Measurements from ENCODE around the gene AHCYL1. TPM values are rescaled to one million over a fixed set of nuclear protein-coding genes. Genes with fewer than 3 reads are reported as not detected.

Gene AHCYL1
- total and polyA plus RNA-seq, 2 of the 8 experiments (the other 6 are each of a cell fraction or from before 2014, with no cell fraction given) = 64.5 to 95.9 TPM

DNA sequence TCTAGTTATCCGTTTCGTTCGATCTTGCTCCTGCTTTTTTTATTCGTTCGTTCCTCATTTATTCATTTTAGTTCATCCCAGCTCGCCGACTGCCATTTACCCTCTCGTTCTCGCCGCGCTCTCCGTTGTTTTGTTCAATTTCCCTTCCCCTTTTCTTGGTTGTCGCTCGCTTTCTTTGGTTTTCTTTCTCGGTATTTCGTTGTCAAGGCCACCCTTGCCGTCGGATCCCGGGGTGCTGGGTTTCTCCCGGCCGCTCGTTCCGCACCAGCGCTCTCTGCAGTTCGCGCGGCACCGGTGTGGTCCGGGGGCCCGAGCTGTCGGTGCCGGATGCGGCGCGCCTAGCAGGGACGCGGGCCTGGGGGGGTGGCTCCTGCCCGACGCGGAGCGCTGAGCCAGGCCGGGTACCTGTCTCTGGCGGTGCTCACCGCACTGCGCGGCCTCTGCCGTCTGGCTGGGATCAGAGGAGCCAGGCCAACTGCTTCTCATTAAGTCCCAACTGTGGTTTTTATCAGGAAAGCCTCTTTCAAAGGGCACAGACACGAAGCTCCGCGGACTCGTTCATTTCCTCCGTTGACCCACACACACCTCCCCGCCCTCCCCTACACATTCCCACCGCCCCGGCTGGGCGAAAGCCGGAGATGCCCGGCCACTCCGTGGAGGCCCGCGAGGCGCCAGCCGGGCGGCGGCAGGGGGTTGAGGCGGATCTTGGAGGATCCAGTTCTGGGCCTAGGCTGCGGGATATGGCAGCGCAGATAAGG, 84.3 kb downstream of the AHCYL1 start:
- H4K8ac ChIP-seq (ENCODE audit: extremely low read depth, insufficient read depth, low read length) = no peak overlapping the region; the same call in 1 of the 2 replicates
- H3K36me3 ChIP-seq (ENCODE audit: control insufficient read depth in 2 of 4, insufficient read depth in 4 of 4, low read length in 3 of 4) = peaks cover 0 to 8% (median 0%) of the 10 kb centered on the region in 4 experiments; a peak in 3 of 8 replicates
- no peak overlapping the region for H3K14ac ChIP-seq (ENCODE audit: insufficient read length)
- H3K9ac ChIP-seq (replicated peaks in 1 of 4; ENCODE audit: extremely low read depth in 1 of 4, low read depth in 3 of 4, low read length in 3 of 4) = no peak overlapping the region
- no peak for FAIRE-seq
- H2AK5ac ChIP-seq (ENCODE audit: low read depth, low read length) = no peak overlapping the region
- no peak overlapping the region for H3K56ac ChIP-seq (replicated peaks; ENCODE audit: insufficient read length, low read depth, low read length)
- no peaks in the 10 kb centered on the region for H3K79me2 ChIP-seq (ENCODE audit: control insufficient read depth in 1 of 2, insufficient read depth in 2 of 2, low read length in 2 of 2)
- H4K5ac ChIP-seq (ENCODE audit: insufficient read length, low read depth, low read length) = no peak overlapping the region
- H2BK5ac ChIP-seq (ENCODE audit: low read depth, low read length) = no peak overlapping the region
- H3K4me1 ChIP-seq (replicated peaks in 1 of 4; ENCODE audit: control insufficient read depth in 3 of 4, insufficient read depth in 4 of 4, low read length in 3 of 4) = peaks cover 3 to 31% (median 15%) of the 10 kb centered on the region in 4 experiments; a peak in 6 of 7 replicates
- H2BK15ac ChIP-seq (ENCODE audit: low read length) = no peak overlapping the region
- H3K9me3 ChIP-seq (ENCODE audit: insufficient read depth in 2 of 2, low read depth in 1 of 2, low read length in 1 of 2) = no peaks in the 10 kb centered on the region; a peak in 1 of 4 replicates
- no peak overlapping the region for H3K27ac ChIP-seq (ENCODE audit: low read depth, low read length)
- no peak overlapping the region for H3K23ac ChIP-seq (ENCODE audit: insufficient read length)
- CTCF ChIA-PET (ENCODE audit: partially characterized antibody) = interaction anchor here (1.1 to 52.4 kb wide), 3 partner anchors 15 to 291 kb away, joined by 3 to 1450 read pairs (median 1450); partner anchors contain the start of genes ALX3 and STRIP1
- H2AFZ ChIP-seq (ENCODE audit: low read length) = no peak overlapping the region
- WGBS, 2 experiments (ENCODE audit: extremely low coverage in 1 of 2, insufficient coverage in 1 of 2, insufficient read length in 1 of 2, insufficient replicate concordance in 2 of 2, low coverage in 1 of 2, low lambda C conversion rate in 2 of 2, missing lambda C conversion rate in 1 of 2) = 4% methylated on average over 43 of the region's 68 CpGs; no CpG with 5 or more reads in 1 of the 2 experiments
- H4K91ac ChIP-seq (replicated peaks; ENCODE audit: insufficient read length, low read length) = no peak overlapping the region
- no peak overlapping the region for H2BK20ac ChIP-seq (ENCODE audit: low read length)
- H3K18ac ChIP-seq (ENCODE audit: extremely low read depth, low read length) = no peak overlapping the region; the same call in 1 of the 2 replicates
- 0 out of 2 replicates have a peak overlapping the region, but pooled peaks have one; percentile 27 for H2BK12ac ChIP-seq (ENCODE audit: low read depth, low read length)
- peak; percentile 100 for TF ChIP-seq CBX8 (IDR thresholded peaks at IDR 0.05; ENCODE audit: borderline replicate concordance, low read depth, low read length)
- TF ChIP-seq SP1 (IDR thresholded peaks at IDR 0.05; ENCODE audit: low read depth, low read length) = no peak
- TF ChIP-seq RNF2 (IDR thresholded peaks at IDR 0.05; ENCODE audit: borderline replicate concordance, low read depth, low read length, missing control alignments, poor library complexity, severe bottlenecking) = peak; percentile 100
- no peak for TF ChIP-seq SP4 (IDR thresholded peaks at IDR 0.05; ENCODE audit: low read length)
- no peak for TF ChIP-seq GTF2F1 (IDR thresholded peaks at IDR 0.05; ENCODE audit: borderline replicate concordance, low read depth, low read length)
- H3K27me3 ChIP-seq (replicated peaks in 1 of 4; ENCODE audit: control insufficient read depth in 3 of 4, extremely low read depth in 1 of 4, insufficient read depth in 3 of 4, low read length in 3 of 4) = peaks cover 62 to 93% (median 83%) of the 10 kb centered on the region in 4 experiments
- H3K79me1 ChIP-seq (ENCODE audit: low read depth, low read length) = no peaks in the 10 kb centered on the region
- no peak overlapping the region for H3K4ac ChIP-seq (replicated peaks; ENCODE audit: insufficient read length, low read depth, low read length)
- peak overlapping the region; percentile 62 to 71 for H3K4me2 ChIP-seq (ENCODE audit: insufficient read depth in 1 of 2, low read depth in 2 of 2, low read length in 2 of 2)
- H4K20me1 ChIP-seq (replicated peaks in 1 of 2; ENCODE audit: control insufficient read depth in 1 of 2, insufficient read depth in 2 of 2, low read length in 2 of 2) = peaks cover 7 to 10% of the 10 kb centered on the region in 2 experiments
- peak overlapping the region in 2 of 4 experiments; percentile 43 to 56; a peak in 5 of 8 replicates for H3K4me3 ChIP-seq (ENCODE audit: extremely low read depth in 1 of 4, insufficient read depth in 2 of 4, low read depth in 3 of 4, low read length in 4 of 4)
- peak in 1 of 2 experiments; percentile 66 for DNase-seq (ENCODE audit: low read depth in 1 of 2, low spot score in 2 of 2)
- POLR2A ChIA-PET (ENCODE audit: partially characterized antibody) = interaction anchor here (1.0 to 2.5 kb wide), 7 partner anchors 9 to 277 kb away, joined by 3 to 11 read pairs (median 5); no protein-coding TSS in a partner anchor
- peaks cover 7% of the 10 kb centered on the region; the same call in 1 of the 2 replicates for H3K23me2 ChIP-seq (ENCODE audit: low read depth, low read length)
- no peak overlapping the region for H2BK120ac ChIP-seq (replicated peaks; ENCODE audit: low read depth, low read length)

All from H1 (cell line).